ENCODE data around the gene KRT82. TPM values are rescaled to one million over a fixed set of nuclear protein-coding genes. Genes with fewer than 3 reads are reported as not detected.

Gene KRT82
- total and polyA plus RNA-seq, 2 of the 8 experiments (the other 6 are each of a cell fraction or from before 2014, with no cell fraction given): not detected

GRCh38 chr12:52416795-52417194 is 10.7 kb upstream of the KRT82 start:
- ChIA-PET CTCF (ENCODE audit: partially characterized antibody) (interaction anchor here (1.2 to 7.8 kb wide), 4 partner anchors 11 to 463 kb away, joined by 3 to 46 read pairs (median 16); no protein-coding TSS in a partner anchor), POLR2A (ENCODE audit: partially characterized antibody) (interaction anchor here (1.1 kb wide), 1 partner anchor 19 kb away, joined by 3 read pairs; no protein-coding TSS in a partner anchor)
- H3K36me3 ChIP-seq (ENCODE audit: control insufficient read depth in 2 of 4, insufficient read depth in 4 of 4, low read length in 3 of 4): no peaks in the 10 kb centered on the region
- H2BK5ac ChIP-seq (ENCODE audit: low read depth, low read length): no peak overlapping the region
- 85% methylated on average over 1 of the region's 1 CpG; no CpG with 5 or more reads in 1 of the 2 experiments for WGBS, 2 experiments (ENCODE audit: extremely low coverage in 1 of 2, insufficient coverage in 1 of 2, insufficient read length in 1 of 2, insufficient replicate concordance in 2 of 2, low coverage in 1 of 2, low lambda C conversion rate in 2 of 2, missing lambda C conversion rate in 1 of 2)
- DNase-seq (ENCODE audit: low read depth in 1 of 2, low spot score in 2 of 2) (no peak), FAIRE-seq (no peak)
- H4K91ac ChIP-seq (replicated peaks; ENCODE audit: insufficient read length, low read length): no peak overlapping the region
- no peaks in the 10 kb centered on the region for H3K79me1 ChIP-seq (ENCODE audit: low read depth, low read length)
- no peak overlapping the region for H2AFZ ChIP-seq (ENCODE audit: low read length)
- H3K56ac ChIP-seq (replicated peaks; ENCODE audit: insufficient read length, low read depth, low read length): no peak overlapping the region
- H3K4ac ChIP-seq (replicated peaks; ENCODE audit: insufficient read length, low read depth, low read length): no peak overlapping the region
- no peak overlapping the region for H3K23ac ChIP-seq (ENCODE audit: insufficient read length)
- H3K27ac ChIP-seq (ENCODE audit: low read depth, low read length): no peak overlapping the region
- no peak for TF ChIP-seq BACH1 (IDR thresholded peaks at IDR 0.05; ENCODE audit: low read length)
- no peak for TF ChIP-seq TEAD4 (IDR thresholded peaks at IDR 0.05; ENCODE audit: low read depth, low read length)
- no peak for TF ChIP-seq SP2 (IDR thresholded peaks at IDR 0.05; ENCODE audit: low read length)
- no peak overlapping the region for H2BK20ac ChIP-seq (ENCODE audit: low read length)
- H3K18ac ChIP-seq (ENCODE audit: extremely low read depth, low read length): no peak overlapping the region
- H3K4me2 ChIP-seq (ENCODE audit: insufficient read depth in 1 of 2, low read depth in 2 of 2, low read length in 2 of 2): no peak overlapping the region
- H3K79me2 ChIP-seq (ENCODE audit: control insufficient read depth in 1 of 2, insufficient read depth in 2 of 2, low read length in 2 of 2): no peaks in the 10 kb centered on the region
- H4K20me1 ChIP-seq (replicated peaks in 1 of 2; ENCODE audit: control insufficient read depth in 1 of 2, insufficient read depth in 2 of 2, low read length in 2 of 2): no peaks in the 10 kb centered on the region
- H3K27me3 ChIP-seq (replicated peaks in 1 of 4; ENCODE audit: control insufficient read depth in 3 of 4, extremely low read depth in 1 of 4, insufficient read depth in 3 of 4, low read length in 3 of 4): no peaks in the 10 kb centered on the region
- H2BK15ac ChIP-seq (ENCODE audit: low read length): no peak overlapping the region
- H2AK5ac ChIP-seq (ENCODE audit: low read depth, low read length): no peak overlapping the region
- H3K4me1 ChIP-seq (replicated peaks in 1 of 4; ENCODE audit: control insufficient read depth in 3 of 4, insufficient read depth in 4 of 4, low read length in 3 of 4): no peaks in the 10 kb centered on the region
- H3K4me3 ChIP-seq (ENCODE audit: extremely low read depth in 1 of 4, insufficient read depth in 2 of 4, low read depth in 3 of 4, low read length in 4 of 4): no peak overlapping the region
- no peak overlapping the region for H2BK12ac ChIP-seq (ENCODE audit: low read depth, low read length)
- H3K14ac ChIP-seq (ENCODE audit: insufficient read length): no peak overlapping the region
- H2BK120ac ChIP-seq (replicated peaks; ENCODE audit: low read depth, low read length): no peak overlapping the region
- H3K9me3 ChIP-seq (ENCODE audit: insufficient read depth in 2 of 2, low read depth in 1 of 2, low read length in 1 of 2): no peaks in the 10 kb centered on the region
- no peak overlapping the region for H4K8ac ChIP-seq (ENCODE audit: extremely low read depth, insufficient read depth, low read length)
- no peak overlapping the region for H3K9ac ChIP-seq (replicated peaks in 1 of 4; ENCODE audit: extremely low read depth in 1 of 4, low read depth in 3 of 4, low read length in 3 of 4)
- H3K23me2 ChIP-seq (ENCODE audit: low read depth, low read length): no peaks in the 10 kb centered on the region; the same call in 1 of the 2 replicates
- H4K5ac ChIP-seq (ENCODE audit: insufficient read length, low read depth, low read length): no peak overlapping the region
